NCI-H2196 (cell line): ENCODE measurements around the gene CCNI2.

Source experiments
- DNase-seq: peaks from one replicate; lab custom pipeline; 2025; ENCODE audit not compliant: unreplicated experiment; lab: John Stamatoyannopoulos, UW

Gene CCNI2, protein sequence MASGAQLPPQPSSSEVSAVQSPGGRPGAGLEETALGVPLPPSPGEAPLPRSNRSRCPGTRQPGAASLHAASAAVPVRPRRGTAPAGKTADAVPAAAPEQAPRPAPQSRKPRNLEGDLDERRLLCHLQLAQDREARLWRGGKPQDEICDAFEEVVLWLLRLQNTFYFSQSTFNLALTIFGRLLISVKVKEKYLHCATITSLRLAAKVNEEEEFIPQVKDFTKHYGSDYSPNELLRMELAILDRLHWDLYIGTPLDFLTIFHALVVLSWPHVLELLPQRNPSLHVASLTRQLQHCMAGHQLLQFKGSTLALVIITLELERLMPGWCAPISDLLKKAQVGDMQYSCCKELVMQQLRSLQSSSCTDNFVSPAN

DNA sequence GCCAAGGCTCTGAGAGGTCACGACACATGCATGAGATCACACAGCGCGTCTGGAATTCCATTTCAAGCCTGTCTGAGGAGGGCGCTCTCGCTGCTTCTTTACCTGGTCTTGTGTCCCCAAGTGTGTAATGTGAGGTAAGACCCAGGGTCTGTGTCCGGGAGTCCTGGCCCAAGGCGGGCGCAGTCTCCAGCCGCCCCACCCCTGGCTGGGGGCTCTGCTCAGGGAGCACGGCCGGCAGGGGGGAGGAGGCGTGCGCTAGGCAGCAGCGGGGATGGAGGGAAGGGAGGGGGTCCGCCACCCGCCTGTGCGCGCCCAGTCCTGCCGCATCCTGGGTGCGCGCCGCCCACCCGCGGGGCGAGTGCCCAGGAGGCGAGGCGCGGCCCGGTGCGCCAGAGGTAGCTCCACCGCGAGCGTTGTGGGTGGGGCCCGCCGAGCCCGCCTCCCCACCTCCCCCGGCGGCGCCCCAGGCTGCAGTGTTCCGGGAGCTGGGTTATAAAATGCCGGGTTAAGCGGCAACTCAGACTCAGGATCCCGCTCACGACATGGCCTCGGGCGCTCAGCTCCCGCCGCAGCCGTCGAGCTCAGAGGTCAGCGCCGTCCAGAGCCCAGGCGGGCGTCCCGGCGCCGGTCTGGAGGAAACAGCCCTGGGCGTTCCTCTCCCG is at the start of gene CCNI2:
CCNI2 (plus strand) TSS at position 473 of the 662 bp plus-strand sequence; CDS start at position 543, 70 bp downstream.
- DNase-seq, result no peak

- no peak for DNase-seq
Observed at GRCh38 chr5:132704875-132705274, 42.4 kb upstream of the CCNI2 start.

DNA sequence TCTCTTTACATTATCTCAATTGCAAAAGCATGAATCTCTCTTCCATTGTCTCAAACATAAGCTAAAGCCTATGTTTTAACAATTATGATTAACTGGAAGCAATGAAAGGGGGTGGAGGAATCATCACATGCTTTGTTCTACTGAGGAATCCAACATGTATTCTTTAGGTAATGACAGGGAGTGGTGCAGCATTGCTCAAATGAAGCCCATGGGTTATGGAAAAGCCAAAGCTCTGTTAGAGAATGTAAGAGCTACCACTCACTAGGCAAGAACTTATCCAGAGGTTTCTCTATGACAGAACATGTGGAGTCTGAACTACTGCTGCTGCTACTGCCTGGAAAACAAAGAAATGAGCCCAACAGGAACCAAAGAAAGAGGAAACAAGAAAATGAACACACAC is 38.6 kb upstream of the CCNI2 start:
- DNase-seq, result no peak

DNA sequence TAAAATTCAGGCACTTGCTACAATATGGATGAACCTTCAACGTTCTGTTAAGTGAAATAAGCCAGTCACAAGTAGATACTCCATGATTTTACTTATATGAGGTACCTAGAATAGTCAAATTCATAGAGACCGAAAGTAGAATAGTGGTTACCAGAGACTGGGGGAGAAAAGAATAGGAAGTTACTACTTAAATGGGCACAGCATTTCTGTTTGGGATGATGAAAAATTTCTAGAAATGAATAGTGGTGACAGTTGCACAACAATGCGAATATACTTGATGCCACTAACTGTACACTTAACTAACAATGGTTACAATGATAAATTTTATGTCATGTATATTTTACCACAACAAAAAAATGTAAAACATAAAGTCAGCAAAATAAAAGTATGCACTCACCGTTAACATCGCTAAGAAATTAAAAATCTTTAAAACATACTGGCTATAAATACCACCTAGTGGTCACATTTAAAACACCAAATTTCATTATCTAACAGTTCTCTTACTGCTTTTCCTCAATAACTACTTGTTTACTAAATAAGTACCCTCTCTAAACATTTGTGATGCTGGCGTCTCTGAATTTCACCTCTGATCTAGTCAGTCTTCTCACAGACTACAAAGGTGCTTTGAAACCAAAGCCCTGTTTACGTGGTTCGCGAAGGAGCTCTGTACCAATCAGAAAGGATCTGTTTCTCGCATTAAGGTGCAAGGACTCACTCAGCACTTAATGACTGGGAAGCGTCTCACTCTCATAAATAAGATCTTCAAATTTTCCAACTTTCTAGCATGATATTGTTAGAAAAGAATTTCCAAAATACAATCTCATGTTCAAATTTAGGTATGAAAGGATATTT is 32.5 kb upstream of the CCNI2 start:
- DNase-seq, result no peak

- no peak for DNase-seq
Observed at GRCh38 chr5:132718544-132719312, 28.5 kb upstream of the CCNI2 start.

DNA sequence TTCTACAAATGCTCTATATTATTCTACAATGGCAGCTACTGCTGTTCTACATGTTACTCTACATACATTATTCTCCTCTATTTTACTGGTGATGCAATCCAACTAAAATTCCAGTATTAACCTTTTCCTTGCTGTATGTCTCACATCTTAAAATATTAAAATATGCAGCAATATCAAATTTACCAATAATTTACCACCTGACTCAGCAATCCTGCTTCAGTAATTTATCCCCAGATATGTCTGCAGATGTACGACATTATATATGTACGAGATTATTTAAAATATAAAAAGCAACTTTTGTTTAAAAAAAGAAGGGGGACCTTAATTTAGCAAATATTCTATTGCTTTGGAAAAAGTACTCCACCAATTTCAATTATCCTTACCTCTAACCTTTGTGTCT is 21.5 kb upstream of the CCNI2 start:
- no peak for DNase-seq

GRCh38 chr5:132729896-132730295 is 17.3 kb upstream of the CCNI2 start:
- no peak for DNase-seq

DNA sequence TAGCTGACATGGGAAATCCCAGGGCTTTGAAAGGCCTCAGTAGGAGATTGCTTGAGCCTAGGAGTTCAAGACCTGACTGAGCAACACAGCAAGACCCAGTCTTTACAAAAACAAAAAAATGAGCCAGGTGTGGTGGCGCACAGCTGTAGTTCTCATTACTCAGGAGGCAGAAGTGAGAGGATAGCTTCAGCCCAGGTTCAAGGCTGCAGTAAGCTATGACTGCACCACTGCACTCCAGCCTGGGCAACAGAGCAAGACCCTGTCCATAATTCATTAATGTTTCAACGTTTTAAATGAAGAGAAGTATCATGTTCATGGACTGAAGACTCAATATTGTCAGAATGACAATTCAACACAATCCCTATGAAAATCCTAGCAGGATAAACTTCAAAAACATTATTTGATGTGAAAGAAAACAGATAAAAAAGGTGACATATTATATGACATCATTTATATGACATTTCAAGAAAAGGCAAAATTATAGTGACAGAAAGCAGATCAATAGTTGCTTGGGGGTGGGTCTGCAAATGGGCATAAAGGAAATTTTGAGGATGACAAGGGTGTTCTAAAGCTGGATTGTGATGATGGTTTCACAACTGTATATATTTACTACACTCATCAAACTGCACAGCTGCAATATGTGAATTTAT is 13.6 kb upstream of the CCNI2 start:
- no peak for DNase-seq

DNA sequence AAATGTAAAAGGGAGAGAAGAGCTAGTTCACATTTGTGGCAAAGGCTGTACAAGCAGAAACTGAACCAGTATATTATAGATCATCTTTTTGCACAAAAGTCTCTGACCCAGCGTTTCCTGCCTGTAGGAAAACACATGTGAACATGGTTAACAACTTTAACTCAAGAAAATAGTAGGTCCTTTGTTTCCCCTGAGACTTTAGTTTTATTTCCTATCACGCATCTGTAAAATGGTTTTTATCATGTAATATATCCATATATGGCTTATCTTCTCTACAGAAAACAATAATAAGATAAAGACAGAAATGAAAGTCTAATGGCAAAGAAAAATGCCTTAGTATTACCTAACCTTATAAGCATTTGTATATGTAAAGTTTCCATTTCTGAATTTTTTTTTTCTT is 12.5 kb upstream of the CCNI2 start:
- no peak for DNase-seq

GRCh38 chr5:132736853-132737833 is 10.1 kb upstream of the CCNI2 start, which contains the start of gene KIF3A:
Gene KIF3A (minus strand): TSS chr5:132737546. CDS start chr5:132737419, 127 bp downstream.
- peak; percentile 98 for DNase-seq

GRCh38 chr5:132737982-132738681 is 9.1 kb upstream of the CCNI2 start:
- DNase-seq, result no peak

GRCh38 chr5:132739232-132739631 is 8.0 kb upstream of the CCNI2 start:
- DNase-seq, result no peak

DNA sequence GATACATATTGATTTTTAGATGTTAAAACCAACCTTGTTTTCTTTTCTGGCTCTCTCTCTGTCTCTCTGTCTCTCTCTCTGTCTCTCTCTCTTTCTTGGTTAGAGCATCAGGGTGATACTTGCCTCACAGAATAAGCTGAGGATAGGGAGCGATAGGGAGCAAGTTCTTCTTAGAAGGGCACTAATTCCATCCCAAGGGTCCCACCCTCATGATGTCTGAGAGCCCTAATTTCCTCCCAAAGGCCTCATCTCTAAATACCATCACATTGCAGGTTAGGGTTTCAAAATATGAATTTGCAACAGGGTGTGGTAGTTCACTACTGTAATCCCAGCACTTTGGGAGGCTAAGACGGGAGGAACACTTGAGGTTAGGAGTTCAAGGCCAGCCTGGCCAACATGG is 5.1 kb upstream of the CCNI2 start:
- DNase-seq, result no peak

DNA sequence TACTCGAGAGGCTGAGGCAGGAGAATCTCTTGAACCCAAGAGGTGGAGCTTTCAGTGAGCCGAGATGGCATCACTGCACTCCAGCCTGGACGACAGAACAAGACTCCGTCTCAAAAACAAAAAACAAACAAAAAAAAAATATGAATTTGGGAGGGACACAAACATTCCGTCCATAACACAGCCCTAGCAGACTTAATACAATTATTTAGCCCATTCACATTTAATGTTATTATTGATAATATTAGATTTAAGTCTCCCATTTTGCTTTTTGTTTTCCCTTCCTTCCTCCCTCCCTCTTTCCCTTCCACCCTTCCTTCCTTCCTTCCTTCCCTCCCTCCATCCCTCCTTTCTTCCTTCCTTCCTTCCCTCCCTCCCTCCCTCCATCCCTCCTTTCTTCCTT is 4.6 kb upstream of the CCNI2 start:
- no peak for DNase-seq

DNA sequence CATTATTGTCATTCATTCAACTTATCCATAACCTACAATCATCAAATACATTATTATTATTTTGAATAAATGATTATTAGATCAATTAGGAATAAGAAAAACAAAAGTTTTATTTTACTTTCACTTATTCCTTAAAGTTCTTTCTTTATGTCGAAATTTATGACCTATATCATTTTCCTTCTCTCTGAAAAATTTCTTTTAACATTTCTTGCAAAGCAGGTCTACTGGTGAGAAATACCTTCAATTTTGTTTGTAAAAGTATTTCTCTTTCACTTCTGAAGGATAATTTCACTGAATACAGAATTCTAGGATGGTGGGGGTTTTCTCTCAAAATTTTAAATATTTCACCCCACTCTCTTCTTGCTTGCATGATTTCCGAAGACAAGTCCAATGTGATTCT is 2.6 kb upstream of the CCNI2 start:
- no peak for DNase-seq

GRCh38 chr5:132746592-132746953 is 653 bp upstream of the CCNI2 start:
- no peak for DNase-seq

GRCh38 chr5:132747616-132748440 is 602 bp downstream of the CCNI2 start:
- no peak for DNase-seq

GRCh38 chr5:132748522-132749000 is 1.3 kb downstream of the CCNI2 start:
- no peak for DNase-seq
